ENCODE results near the gene NSMCE4A.
"Not testable (repeated sequence)": the region's sequence is repeated elsewhere in the genome, so short reads cannot be mapped to it uniquely, and the experiment has no call there.

GRCh38 chr10:122017926-122018325 lies 42.9 kb upstream of the NSMCE4A start:
- not testable (repeated sequence) for TF ChIP-seq POLR2A (IDR thresholded peaks at IDR 0.05)
- TF ChIP-seq, protein P1, sequence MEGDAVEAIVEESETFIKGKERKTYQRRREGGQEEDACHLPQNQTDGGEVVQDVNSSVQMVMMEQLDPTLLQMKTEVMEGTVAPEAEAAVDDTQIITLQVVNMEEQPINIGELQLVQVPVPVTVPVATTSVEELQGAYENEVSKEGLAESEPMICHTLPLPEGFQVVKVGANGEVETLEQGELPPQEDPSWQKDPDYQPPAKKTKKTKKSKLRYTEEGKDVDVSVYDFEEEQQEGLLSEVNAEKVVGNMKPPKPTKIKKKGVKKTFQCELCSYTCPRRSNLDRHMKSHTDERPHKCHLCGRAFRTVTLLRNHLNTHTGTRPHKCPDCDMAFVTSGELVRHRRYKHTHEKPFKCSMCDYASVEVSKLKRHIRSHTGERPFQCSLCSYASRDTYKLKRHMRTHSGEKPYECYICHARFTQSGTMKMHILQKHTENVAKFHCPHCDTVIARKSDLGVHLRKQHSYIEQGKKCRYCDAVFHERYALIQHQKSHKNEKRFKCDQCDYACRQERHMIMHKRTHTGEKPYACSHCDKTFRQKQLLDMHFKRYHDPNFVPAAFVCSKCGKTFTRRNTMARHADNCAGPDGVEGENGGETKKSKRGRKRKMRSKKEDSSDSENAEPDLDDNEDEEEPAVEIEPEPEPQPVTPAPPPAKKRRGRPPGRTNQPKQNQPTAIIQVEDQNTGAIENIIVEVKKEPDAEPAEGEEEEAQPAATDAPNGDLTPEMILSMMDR (IDR thresholded peaks at IDR 0.05), result not testable (repeated sequence)
